Natural killer cell (primary cell): ENCODE data around the gene PXMP2. TPM values are rescaled to one million over a fixed set of nuclear protein-coding genes. Genes with fewer than 3 reads are reported as not detected.

Experiments used
- ATAC-seq, 3 donors: fragments of 150-1000 bp in 2 of 3; fragments of 200-7000 bp in 1 of 3; cut with Tn5 transposase; 1 replicate in 1 of 3; 2 replicates in 2 of 3; pipeline ENCODE4 v1.10.0; 2021; ENCODE audit warnings: mild to moderate bottlenecking in 2 of 3, moderate library complexity in 2 of 3
- DNase-seq, 2 donors: peaks; one replicate each; pipeline versions ENCODE4 v3.0.0 to v3.0.0-alpha.2; 2013 to 2021; ENCODE audit warnings: mixed read lengths in 1 of 2
- H3K27ac ChIP-seq: one replicate; pipeline ENCODE4 v1.5.1; 2013; ENCODE audit warnings: mild to moderate bottlenecking, low read length
- H3K27me3 ChIP-seq: one replicate; pipeline ENCODE4 v1.6.1; 2013; ENCODE audit warnings: low read length; ENCODE audit not compliant: control insufficient read depth, insufficient read depth
- H3K36me3 ChIP-seq: one replicate; pipeline ENCODE4 v1.6.1; 2013; ENCODE audit warnings: low read length; ENCODE audit not compliant: control insufficient read depth, insufficient read depth
- H3K4me1 ChIP-seq: one replicate; pipeline ENCODE4 v1.6.1; 2013; ENCODE audit warnings: low read length; ENCODE audit not compliant: control insufficient read depth, insufficient read depth
- H3K4me3 ChIP-seq: one replicate; pipeline ENCODE4 v1.5.1; 2013; ENCODE audit warnings: low read length
- H3K9me3 ChIP-seq: one replicate; pipeline ENCODE4 v1.6.1; 2013; ENCODE audit warnings: low read length; ENCODE audit not compliant: control insufficient read depth, insufficient read depth
- H3K27ac Mint-ChIP-seq, 2 donors: one replicate each; pipeline ENCODE4 v1.8.0; 2022; ENCODE audit warnings: mild to moderate bottlenecking in 2 of 2, mixed read lengths in 2 of 2, moderate library complexity in 1 of 2
- H3K27me3 Mint-ChIP-seq, 2 donors: one replicate each; pipeline ENCODE4 v1.8.0; 2022; ENCODE audit warnings: low read depth in 2 of 2, mixed read lengths in 2 of 2
- H3K36me3 Mint-ChIP-seq: one replicate; pipeline ENCODE4 v1.8.0; 2022; ENCODE audit warnings: mixed read lengths
- H3K4me1 Mint-ChIP-seq, 2 donors: one replicate each; pipeline ENCODE4 v1.8.0; 2022; ENCODE audit warnings: mixed read lengths in 2 of 2
- H3K4me3 Mint-ChIP-seq: one replicate; pipeline ENCODE4 v1.8.0; 2022; ENCODE audit warnings: mild to moderate bottlenecking, moderate library complexity, mixed read lengths
- H3K9me3 Mint-ChIP-seq, 2 donors: one replicate each; pipeline ENCODE4 v1.8.0; 2022; ENCODE audit warnings: mixed read lengths in 2 of 2
- WGBS: methylation state at CpG from one replicate; pipeline ENCODE4 v1.1.7; 2013; ENCODE audit warnings: missing lambda C conversion rate; ENCODE audit not compliant: insufficient coverage; 5-methylcytosine and 5-hydroxymethylcytosine counted together
- intact Hi-C: fragments of 100-400 bp; cut with micrococcal nuclease; formaldehyde crosslinking; loops from one replicate; pipeline ENCODE4 v1.14.2; 2022
- total RNA-seq, 4 donors: library from RNA; stranded (reverse); fragments of 120-200 nt in 1 of 4; gene quantifications; one replicate each; pipeline versions ENCODE4 v1.2.3 to v1.2.4, GENCODE V29; 2013 to 2022
- TF ChIP-seq, protein P1 (sequence below): fragments of 200-600 bp; IDR thresholded peaks from one replicate; pipeline ENCODE4 v1.8.0; 2022; ENCODE audit warnings: antibody characterized with exemption

PXMP2 gene
- total RNA-seq, 3 donors from 2014 or later (not counting 1 experiment from before 2014, with no cell fraction given), result 3.6 to 6.2 (median 5.1) TPM

DNA sequence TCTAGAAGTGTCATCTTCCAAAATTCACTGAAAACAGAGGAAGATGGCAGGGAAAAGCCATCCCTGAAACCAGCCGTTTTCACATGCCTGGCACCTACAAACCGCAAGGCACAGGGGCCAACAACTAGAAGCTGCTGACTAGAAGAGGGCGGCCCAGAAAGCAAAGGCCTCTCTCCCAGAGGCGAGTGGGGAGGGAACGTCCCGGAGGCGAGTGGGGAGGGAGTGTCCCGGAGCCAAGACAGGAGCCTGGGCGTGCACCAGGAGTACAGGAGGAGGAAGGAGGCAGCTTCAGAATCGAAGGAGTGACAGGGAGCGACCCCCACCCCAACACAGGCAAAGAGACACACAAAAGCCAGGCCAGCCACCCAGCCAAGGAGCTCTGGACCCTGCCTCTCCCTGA, 53.3 kb downstream of the PXMP2 start:
- Mint-ChIP-seq H3K4me3 (no peak overlapping the region), H3K36me3 (peaks cover 7% of the 10 kb centered on the region), H3K9me3 (peaks cover 2 to 3% of the 10 kb centered on the region in 2 donors), H3K27me3 (no peaks in the 10 kb centered on the region), H3K27ac (peak overlapping the region in 1 of 2 donors; percentile 33), H3K4me1 (peaks cover 9 to 22% of the 10 kb centered on the region in 2 donors)
- no peak for DNase-seq
- no peaks in the 10 kb centered on the region for H3K9me3 ChIP-seq
- H3K27ac ChIP-seq, result no peak overlapping the region
- ATAC-seq, result no peak
- H3K4me1 ChIP-seq, result no peaks in the 10 kb centered on the region
- no peak overlapping the region for H3K4me3 ChIP-seq
- TF ChIP-seq, protein P1, sequence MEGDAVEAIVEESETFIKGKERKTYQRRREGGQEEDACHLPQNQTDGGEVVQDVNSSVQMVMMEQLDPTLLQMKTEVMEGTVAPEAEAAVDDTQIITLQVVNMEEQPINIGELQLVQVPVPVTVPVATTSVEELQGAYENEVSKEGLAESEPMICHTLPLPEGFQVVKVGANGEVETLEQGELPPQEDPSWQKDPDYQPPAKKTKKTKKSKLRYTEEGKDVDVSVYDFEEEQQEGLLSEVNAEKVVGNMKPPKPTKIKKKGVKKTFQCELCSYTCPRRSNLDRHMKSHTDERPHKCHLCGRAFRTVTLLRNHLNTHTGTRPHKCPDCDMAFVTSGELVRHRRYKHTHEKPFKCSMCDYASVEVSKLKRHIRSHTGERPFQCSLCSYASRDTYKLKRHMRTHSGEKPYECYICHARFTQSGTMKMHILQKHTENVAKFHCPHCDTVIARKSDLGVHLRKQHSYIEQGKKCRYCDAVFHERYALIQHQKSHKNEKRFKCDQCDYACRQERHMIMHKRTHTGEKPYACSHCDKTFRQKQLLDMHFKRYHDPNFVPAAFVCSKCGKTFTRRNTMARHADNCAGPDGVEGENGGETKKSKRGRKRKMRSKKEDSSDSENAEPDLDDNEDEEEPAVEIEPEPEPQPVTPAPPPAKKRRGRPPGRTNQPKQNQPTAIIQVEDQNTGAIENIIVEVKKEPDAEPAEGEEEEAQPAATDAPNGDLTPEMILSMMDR, result no peak
- 98% methylated on average over 11 of the region's 11 CpGs for WGBS
- intact Hi-C loops, result no loop called here
- peaks cover 77% of the 10 kb centered on the region for H3K36me3 ChIP-seq
- H3K27me3 ChIP-seq, result no peaks in the 10 kb centered on the region

DNA sequence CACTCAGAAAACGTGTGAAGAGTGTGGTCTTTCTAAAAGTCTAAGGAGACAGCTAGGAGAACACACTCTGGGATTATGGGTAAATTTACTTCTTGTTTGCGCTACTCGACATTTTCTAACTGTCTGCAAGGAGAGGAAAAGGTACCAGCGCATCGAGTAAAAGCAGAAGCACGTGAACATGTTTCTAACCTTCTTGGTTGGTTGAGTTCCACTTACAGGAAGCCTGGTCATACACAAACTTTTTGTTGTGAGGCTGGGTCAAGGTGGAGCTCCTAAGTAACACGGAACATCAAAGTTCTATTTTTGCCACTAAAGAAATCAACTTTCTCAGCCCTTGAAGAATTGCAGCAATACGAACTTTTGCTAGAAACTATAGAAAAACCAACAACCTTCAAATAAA, 54.2 kb downstream of the PXMP2 start:
- Histone ChIP-seq H3K27me3 (no peaks in the 10 kb centered on the region), H3K36me3 (peaks cover 77% of the 10 kb centered on the region), H3K4me1 (no peaks in the 10 kb centered on the region), H3K4me3 (no peak overlapping the region), H3K27ac (no peak overlapping the region), H3K9me3 (no peaks in the 10 kb centered on the region)
- DNase-seq (no peak), ATAC-seq (no peak)
- TF ChIP-seq, protein P1, result no peak
- Mint-ChIP-seq H3K27ac (peak overlapping the region; percentile 5 to 74), H3K4me3 (no peak overlapping the region), H3K36me3 (peaks cover 7% of the 10 kb centered on the region), H3K4me1 (peaks cover 9 to 22% of the 10 kb centered on the region in 2 donors), H3K9me3 (peaks cover 2 to 3% of the 10 kb centered on the region in 2 donors), H3K27me3 (no peaks in the 10 kb centered on the region)
- intact Hi-C loops, result no loop called here
- WGBS, result 75% methylated on average over 8 of the region's 8 CpGs

DNA sequence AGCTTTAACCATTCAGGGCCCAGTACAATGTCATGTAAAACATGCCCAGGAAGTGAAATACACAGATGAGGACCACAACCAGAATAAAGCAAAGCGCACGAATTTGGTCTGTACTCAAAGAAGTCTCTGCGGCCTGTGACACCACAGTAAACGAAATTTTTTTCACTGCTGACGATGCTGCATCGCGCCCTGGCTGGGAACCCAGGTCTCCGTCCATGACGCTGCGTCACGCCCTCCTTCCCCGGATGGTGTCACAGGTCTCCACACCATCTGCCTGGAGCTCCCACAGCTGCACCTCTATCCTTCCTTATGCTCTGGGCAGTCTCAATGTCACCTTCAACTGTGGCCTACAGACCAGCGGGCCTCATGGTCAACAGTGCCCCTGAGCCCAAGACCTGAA, 56.4 kb downstream of the PXMP2 start:
- Histone ChIP-seq H3K9me3 (no peaks in the 10 kb centered on the region), H3K27ac (no peak overlapping the region), H3K4me3 (no peak overlapping the region), H3K27me3 (no peaks in the 10 kb centered on the region), H3K4me1 (no peaks in the 10 kb centered on the region), H3K36me3 (peaks cover 83% of the 10 kb centered on the region)
- ATAC-seq (no peak), DNase-seq (no peak)
- peaks cover 9 to 17% of the 10 kb centered on the region in 2 donors for H3K4me1 Mint-ChIP-seq
- WGBS, result 98% methylated on average over 13 of the region's 13 CpGs
- TF ChIP-seq, protein P1, result no peak
- H3K27me3 Mint-ChIP-seq, result no peaks in the 10 kb centered on the region
- peak overlapping the region in 1 of 2 donors; percentile 45 for H3K27ac Mint-ChIP-seq
- no peak overlapping the region for H3K4me3 Mint-ChIP-seq
- H3K36me3 Mint-ChIP-seq, result peaks cover 7% of the 10 kb centered on the region
- intact Hi-C loops, result no loop called here
- peaks cover 2 to 3% of the 10 kb centered on the region in 2 donors for H3K9me3 Mint-ChIP-seq

DNA sequence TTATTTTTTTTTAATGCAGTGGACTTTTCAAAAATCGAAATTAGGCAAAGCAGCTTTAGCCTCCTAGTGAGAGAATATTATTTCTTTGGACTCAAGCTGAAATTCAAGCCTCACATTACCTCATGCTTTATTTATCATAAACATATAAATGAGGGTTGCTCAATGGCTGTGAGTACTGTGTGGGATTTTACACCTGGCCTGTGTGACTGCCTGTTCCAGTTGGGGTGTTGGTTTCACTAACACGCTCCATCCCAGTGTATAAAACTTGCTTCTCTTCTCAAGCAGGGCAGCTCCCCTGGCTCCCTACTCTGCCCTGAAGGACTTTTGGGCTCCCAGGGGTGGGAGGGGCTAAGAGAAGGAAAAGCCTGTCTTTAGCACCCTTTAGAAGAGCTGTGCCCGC, 59.2 kb downstream of the PXMP2 start:
- Histone ChIP-seq H3K27me3 (no peaks in the 10 kb centered on the region), H3K9me3 (no peaks in the 10 kb centered on the region), H3K4me1 (no peaks in the 10 kb centered on the region), H3K4me3 (no peak overlapping the region), H3K36me3 (peaks cover 71% of the 10 kb centered on the region), H3K27ac (no peak overlapping the region)
- no peak for DNase-seq
- Mint-ChIP-seq H3K27me3 (no peaks in the 10 kb centered on the region), H3K4me3 (no peak overlapping the region), H3K4me1 (peaks cover 9 to 17% of the 10 kb centered on the region in 2 donors), H3K9me3 (peaks cover 2 to 3% of the 10 kb centered on the region in 2 donors), H3K27ac (no peak overlapping the region), H3K36me3 (no peaks in the 10 kb centered on the region)
- WGBS, result 93% methylated on average over 2 of the region's 3 CpGs
- ATAC-seq, result no peak
- intact Hi-C loops, result no loop called here
- TF ChIP-seq, protein P1, result no peak
